Putamen (tissue), 1 donor: ENCODE measurements around the gene RAP1B.

Experiments used
- DNase-seq: peaks from one replicate; pipeline ENCODE4 v3.0.0-alpha.2; 2016; ENCODE audit warnings: low spot score

RAP1B gene

DNA sequence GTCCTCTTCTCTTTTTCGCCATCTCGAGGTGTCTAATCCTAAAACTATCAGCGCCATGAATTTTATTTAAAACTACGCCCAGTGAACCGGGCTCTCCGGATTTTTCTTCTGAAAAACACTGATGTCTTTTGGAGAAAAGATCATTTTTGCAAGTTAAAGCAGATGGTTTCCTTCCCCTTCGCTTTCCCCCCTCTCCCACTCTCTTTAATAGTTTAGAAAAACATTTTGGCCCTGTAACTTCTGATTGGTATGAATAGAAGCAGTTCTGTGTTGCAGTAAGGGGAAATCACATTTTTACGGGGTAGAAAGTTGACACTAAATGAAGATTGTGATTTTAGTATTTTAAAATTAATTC lies 1.1 kb downstream of the RAP1B start:
- no peak for DNase-seq

DNA sequence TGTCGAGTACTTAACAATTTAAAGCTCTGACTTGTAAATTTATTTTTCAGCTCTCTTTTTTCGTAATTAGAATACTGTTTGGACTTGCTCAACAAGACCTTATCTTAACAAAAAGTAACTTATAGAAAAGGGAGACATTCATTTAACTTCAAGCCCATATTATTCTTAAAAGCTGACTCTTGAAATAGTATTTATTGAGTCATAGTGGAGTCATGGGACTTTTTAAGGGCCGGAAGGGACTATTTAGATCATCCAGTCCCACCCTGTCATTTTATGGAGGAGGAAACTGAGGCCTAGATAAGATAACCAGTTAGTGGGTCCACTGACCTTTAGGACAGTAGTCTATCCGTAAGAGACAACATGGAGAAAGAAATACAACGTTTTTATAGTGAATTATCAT lies 1.5 kb downstream of the RAP1B start:
- no peak for DNase-seq

DNA sequence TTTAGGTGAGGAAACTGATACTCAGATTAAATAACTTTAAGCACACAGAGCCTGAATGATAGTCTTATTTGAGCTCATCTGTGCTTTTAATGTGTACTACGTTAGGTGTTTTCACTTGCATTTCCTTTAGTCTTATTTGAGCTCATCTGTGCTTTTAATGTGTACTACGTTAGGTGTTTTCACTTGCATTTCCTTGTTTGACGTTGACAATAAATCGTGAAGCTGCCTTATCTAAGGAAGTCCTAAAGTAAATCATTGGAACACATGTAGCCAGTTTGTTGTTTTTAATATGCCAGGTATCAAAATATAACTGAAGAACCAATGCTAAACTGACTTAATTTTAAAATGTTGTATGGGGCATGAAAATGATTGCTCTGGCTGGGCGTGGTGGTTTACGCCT lies 2.0 kb downstream of the RAP1B start:
- DNase-seq = no peak

DNA sequence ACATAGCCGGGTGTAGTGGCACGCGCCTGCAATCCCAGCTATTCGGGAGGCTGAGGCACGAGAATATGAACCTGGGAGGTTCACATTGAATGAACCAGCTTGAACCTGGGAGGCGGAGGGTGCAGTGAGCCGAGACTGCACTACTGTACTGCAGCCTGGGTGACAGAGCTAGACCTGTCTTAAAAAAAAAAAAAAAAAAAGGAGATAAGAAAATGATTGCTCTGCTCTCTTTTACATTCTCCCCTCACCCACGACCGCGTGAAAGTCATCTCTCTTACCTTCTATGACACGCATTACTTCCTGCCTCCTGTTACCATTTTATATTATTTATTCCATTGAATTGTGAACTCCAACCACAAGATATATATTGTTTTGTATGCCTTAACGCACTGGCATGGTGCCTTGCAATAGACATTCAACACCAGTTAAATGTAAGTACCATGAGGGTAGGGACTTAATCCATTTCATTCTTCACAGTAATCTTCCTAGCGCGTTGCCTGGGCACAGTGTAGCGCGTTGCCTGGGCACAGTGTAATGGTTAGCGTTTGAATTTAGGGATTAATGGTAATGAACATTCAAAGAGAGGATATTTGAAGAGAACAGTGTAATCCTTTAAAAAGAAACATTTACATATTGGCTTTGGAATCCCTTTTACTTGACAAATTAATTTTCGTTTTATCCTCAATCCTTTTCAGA lies 2.7 kb downstream of the RAP1B start:
- DNase-seq = no peak

DNA sequence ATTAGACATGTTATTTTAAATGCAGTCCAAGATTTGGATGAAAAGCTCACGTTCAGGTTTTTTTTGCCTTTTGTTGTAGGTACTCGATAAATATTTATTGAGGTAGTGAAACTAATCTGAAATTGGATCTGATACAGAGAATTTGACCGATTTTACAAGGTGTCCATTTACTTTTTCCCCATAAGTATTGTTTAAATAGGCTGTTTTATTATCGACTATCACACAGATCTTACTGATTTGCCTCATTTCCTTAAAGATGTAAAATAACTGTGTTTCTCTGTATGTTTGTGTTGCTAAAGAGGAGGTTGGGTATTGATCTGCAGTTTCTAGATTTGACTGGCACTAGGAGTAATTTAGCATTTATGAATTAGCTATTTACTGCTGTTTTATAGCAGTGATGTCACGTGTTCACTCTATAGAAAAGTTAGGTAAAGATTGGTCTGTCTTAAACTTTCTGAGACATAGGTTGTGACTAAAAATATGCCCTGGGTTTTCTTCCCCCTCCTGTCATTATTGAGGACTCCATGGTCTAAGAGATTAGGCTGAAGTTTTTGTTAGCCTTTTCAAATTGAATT lies 3.5 kb downstream of the RAP1B start:
- no peak for DNase-seq

DNA sequence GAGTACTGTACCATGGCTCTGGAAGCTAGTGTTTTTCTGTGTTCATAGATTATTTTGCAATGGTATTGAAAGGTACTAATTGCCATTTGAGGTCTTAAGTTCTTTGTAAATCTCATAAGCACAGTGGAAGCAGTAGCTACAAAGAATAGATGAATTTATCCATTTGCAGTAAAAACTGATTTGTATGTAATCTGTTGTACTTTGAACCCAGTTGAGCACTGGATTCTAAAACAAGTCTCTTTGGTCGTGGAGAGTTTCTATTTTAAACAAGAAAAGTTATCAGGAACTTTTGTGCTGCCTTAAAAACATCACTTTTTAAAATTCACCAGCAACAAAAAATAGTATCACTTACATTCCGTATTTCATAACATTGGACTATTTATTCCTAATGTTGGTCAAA lies 4.1 kb downstream of the RAP1B start:
- no peak for DNase-seq

DNA sequence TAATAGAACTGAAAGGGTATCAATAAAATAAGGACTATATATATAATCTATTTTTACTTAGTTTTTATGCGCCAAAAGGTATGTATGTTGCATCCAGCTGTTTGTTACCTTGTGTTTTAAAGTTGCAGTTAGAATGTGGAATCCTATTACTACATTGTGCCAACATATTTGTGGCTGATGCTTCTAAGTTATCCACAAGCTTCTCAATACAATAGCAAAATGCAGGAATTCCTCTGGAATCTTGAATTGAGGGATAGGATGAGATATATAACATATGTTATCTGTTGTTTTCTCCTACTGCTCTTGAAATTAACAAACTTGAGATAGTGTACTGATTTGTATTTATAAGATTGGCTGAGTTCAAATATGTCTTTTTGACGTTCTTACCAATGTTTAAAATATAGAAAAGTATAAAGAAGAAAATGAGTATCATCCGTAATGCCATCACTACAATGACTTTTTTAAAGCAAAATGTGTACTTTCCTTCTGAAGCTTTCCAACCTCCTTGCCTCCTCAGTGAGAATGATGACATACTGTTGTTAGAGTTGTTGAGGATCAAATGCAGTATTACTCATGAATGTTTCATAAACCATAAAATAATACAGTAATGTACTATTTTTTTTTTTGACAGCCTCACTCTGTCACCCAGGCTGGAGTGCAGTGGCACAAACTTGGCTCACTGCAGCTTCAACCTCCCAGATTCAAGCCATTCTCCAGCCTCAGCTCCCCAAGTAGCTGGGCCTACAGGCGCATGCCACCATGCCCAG lies 6.6 kb downstream of the RAP1B start:
- no peak for DNase-seq

DNA sequence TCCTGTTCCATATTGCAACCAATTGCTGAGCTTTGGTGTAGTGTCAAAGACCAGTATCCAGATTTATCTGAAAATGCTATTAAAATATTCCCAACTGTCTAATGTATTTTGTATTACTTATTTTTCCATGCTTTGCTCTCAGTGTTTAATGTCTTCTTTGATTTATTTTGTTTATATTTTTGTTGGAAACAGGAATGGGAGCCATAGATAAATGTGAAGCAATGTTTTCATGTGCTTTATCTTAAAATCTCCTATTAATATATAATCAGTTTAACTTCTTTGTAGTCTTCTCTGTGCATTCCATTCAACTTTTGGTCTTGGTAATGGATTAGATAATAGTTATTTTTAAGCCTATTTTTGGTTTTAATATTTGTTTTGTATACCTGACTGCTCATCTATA lies 8.8 kb downstream of the RAP1B start:
- no peak for DNase-seq

DNA sequence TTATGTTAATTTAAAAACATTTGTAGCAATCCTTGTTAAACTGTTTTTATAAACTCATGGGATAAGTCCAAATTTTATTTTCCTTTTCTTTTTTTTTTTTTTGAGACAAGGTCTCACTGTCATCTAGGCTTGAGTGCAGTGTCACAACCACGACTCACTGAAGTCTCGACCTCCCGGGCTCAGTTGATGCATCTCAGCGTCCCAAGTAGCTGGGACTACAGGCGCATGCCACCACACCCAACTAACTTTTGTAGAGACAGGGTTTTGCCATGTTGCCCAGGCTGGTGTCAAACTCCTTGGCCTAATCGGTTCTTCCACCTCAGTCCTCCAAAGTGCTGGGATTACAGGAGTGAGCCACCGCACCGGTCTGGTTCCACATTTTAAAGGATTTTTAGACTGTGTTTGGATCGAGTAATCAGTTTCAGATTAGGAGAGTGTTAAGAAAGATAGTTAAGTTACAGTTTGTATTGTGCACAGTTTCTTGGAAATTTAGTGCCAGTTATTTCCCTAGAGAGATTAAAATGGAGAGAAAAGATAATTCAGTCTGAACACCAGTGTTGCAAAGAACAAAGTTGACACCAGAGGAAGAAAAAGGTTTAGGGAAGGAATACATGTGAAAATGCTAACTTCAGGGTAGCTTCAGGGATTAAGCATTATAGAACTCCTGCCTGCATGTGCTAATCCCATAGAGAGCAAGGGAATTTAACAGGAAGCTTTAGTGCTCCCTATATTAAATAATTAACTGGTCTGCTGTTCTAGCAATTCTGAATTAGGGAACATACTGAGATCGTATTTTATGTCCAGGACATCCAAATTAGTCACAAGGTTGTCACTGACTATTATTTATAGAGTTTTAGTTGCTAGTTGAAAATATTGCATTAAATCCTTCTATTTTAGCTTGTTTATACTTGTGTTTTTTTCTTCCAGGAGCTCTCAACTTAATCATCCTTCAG lies 10.1 kb downstream of the RAP1B start:
- DNase-seq = no peak

DNA sequence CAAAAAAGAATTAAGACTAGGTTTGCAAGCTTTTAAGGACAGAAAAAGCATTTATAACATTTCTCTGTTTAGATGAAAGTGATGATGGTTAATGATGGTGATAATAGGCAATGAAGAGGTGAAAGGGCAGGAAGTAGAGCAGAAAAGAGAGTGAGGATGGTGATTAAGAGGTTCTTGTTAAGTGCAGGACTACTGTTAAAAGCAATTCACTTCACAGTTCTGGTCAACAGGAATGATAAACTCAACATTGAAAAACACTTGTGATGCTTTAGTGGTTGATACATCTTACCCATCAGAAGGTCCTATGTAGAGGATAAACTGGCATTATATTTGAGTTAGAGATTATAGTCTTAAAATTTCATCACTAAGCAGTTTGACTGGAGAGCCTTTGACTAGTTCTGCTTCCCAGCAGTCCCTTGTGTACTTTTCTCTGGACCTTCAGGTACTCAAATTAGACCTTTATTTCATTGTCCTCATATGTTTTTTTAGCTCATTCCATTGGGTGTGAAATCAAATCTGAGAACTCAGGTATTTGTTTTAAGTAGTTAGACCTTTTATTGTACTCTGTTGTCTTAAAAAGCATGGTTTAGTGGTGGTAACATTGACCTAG lies 10.9 kb downstream of the RAP1B start:
- DNase-seq = no peak

DNA sequence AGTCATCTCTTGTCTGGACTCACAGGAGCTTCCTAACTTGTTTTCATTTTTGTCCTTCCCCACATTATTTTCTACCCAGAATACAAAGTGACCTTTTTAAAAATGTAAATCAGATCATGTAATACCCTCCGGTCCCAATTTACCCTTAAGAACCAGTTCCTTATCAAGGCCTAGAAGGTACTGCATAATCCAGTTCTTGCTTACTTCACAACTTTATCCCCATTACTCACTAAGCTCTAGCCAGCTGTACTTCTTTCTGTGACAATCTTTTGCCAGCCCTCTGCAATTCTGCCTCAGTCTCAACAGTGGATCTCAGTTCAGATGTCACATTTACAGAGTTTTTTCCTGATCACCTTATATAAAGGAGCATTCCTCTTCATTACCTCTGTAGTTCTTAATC lies 11.6 kb downstream of the RAP1B start:
- no peak for DNase-seq

DNA sequence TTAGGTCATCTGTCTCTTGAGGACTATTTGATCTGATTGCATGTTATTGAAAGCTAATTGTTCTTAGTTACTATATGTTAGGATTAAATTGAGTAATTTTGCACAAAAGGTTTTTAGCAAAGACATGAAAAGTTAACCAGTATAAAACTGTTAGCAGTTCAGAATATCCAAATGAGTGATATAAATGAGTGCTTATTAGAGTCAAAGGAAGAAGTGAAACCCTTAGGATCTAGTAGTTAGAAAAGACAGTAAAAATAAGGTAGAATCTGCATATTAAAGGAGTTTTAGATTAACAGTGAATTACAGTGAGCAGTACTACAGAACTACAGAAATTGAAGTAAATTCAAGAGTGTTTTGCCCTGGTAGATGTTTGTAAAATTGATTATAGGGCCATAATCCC lies 12.4 kb downstream of the RAP1B start:
- no peak for DNase-seq

DNA sequence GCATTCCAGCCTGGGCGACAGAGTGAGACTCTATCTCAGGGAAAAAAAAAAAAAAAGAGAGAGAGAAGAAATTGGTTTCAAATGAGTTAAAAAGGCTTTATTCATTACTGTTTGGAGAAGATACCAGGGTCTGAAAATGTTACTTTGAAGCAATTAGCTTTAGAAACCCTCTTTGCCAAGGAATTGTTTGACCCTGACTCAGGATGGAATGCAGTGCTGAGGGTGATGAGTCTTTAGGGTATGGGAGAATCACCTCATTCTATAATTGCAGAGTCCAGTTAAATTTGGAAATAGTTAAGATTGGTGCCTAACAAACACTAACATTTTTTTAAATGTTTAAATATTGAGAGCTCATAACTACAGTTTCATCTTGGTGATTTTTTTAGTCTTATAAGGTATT lies 13.3 kb downstream of the RAP1B start:
- no peak for DNase-seq

DNA sequence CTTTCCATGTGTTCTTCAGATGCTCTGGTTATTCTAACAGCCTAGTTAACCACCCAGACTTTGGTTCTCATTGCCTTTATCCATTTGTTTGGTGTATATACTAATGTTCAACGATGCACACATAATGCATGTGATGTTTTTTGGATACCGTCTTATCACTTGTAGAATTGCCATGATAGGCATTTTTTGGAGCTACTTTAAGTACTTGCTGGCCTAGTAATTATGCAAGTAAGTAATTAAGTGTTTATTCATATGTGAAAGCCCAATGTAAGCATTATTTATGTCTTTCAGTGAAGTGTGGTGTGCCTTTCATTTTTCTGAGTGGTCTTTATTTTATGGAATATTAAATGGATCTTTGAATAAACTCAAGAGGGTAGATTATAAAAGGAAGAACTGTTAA lies 14.2 kb downstream of the RAP1B start:
- DNase-seq = no peak

DNA sequence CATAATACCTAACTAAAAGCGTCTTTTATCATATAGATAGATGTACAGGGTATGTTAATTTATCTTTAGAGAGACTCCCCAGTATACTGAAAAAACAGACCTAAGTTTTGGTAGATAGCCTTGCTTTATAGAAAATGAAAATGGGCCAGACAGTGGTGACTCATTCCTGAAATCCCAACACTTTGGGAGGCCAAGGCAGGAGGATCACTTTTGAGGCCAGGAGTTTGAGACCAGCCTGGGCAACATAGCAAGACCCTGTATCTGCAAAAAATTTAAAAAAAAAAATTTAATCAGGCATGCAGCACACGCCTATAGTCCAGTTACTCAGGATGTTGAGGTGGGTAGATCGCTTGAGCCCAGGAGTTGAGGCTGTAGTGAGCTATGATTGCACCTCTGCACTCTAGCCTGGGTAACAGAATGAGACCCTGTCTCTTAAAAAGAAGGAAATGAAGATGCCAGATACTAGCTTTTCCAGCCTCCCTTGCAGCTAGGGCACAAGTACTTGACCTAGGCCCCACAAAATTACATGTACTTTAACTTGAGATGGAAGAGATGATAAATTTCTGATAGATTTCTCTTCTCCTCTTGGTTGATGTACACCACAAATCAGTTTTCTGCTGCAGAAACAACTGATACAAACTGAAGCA lies 17.1 kb downstream of the RAP1B start:
- no peak for DNase-seq

DNA sequence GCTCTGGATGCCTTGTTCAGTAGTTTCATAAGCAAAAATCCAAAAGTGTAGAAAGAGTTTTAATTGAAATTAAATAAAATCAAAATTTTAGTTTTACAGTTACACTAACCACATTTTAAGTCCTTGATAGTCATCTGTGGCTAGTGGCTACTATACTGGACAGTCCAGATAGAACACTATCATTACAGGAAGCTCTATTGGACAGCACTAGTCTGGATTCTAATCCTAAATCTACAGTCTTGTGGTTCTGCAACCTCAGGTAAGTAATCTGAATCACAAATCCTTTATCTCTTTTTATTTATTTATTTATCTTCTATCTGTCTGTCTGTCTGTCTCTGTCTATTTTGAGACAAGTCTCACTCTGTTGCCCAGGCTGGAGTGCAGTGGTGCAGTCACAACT lies 18.0 kb downstream of the RAP1B start:
- no peak for DNase-seq

DNA sequence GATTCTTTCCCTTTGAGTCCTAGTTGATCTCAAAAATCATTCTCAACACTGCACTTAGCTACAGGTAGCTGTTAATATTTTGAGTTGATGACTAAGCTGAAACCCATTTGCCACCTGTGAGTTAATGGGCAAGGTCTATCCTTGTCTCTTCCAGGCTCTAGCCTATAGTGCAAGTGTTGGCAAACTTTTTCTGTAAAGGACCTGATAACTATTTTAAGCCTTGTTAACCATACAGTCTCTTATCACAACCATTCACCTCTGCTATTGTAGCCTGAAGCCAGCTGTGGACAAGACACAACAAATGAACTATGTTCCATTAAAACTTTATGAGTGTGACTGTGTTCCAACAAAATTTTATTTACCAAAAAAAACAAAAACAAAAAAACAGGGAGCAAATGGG lies 19.4 kb downstream of the RAP1B start:
- no peak for DNase-seq

DNA sequence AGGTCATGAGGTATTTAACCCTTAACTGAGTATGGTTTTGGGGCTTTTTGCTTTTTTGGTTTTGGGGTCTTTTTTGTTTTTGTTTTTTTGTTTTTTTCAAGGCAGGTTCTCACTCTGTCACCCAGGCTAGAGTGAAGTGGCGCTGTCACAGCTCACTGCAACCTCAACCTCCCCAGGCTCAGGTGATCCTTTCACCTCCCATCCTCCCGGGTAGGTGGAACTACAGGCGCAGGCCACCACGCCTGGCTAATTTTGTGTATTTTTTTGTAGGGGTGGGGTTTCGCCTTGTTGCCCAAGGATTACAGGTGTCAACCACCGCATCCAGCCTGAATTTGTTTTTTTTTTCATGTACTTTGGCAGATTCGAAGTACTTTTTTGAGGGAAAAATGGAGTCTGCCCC lies 19.9 kb downstream of the RAP1B start:
- DNase-seq = no peak

DNA sequence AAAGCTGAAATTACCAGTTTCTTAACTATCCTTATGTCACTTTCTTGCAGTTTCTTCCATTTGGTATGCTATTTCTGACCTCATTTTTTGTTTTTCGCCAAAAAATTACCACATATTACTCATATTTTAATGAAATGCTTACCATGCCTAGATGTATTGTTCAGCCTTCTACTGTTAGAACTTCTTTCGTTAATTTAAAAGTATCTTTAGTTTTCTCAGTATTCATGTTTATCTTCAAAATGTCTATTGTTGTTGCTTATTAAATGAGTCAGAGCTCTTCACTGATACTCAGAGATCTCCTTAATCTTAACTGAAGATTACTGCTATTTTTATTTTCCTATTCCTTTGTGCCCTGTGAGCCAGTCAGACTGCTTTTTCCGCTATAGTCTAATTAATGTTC lies 20.5 kb downstream of the RAP1B start:
- DNase-seq = no peak

DNA sequence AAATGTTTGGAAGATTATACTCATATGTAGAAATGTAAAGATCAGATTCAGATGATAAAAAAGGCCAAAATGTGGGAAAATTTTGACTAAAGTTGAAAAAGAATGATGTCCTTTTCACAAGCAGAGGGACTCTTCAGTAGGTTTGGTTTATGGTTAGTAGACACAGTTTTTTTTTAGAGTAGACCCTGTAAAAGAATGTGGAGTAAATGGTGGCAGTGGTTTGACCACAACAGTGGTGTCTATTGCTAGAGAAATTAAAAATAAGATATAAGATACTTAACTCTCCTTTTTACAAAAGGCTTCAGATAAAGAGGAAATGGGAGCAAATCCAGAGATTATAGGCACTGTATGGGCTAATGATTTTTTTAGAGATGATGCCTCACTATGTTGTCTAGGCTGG lies 21.8 kb downstream of the RAP1B start:
- DNase-seq = no peak
